Right lobe of liver (tissue), 6 donors: ENCODE measurements around the gene EPM2AIP1. TPM values are rescaled to one million over a fixed set of nuclear protein-coding genes. Genes with fewer than 3 reads are reported as not detected.

Source experiments
- ATAC-seq, 4 donors: fragments of 200-7000 bp; cut with Tn5 transposase; one replicate each; pipeline ENCODE4 v1.9.1; 2020; ENCODE audit warnings: mild to moderate bottlenecking in 4 of 4, moderate library complexity in 4 of 4
- DNase-seq, 3 donors: peaks; one replicate each; pipeline ENCODE4 v3.0.0-alpha.2; 2020
- H3K27ac ChIP-seq, 3 donors: fragments of 200-600 bp; one replicate each; pipeline ENCODE4 v1.8.0; 2022
- H3K27me3 ChIP-seq, 2 donors: fragments of 200-600 bp; one replicate each; pipeline ENCODE4 v1.8.0; 2022
- H3K36me3 ChIP-seq, 4 donors: fragments of 200-600 bp; sonication (generic) in 1 of 4; one replicate each; pipeline versions ENCODE4 v1.5.1 to v1.8.0; 2017 to 2022; ENCODE audit warnings: control low read depth in 1 of 4
- H3K4me1 ChIP-seq, 4 donors: fragments of 200-600 bp; sonication (generic) in 1 of 4; one replicate each; pipeline versions ENCODE4 v1.5.1 to v1.8.0; 2017 to 2022; ENCODE audit warnings: control low read depth in 1 of 4
- H3K4me3 ChIP-seq, 3 donors: fragments of 200-600 bp; one replicate each; pipeline ENCODE4 v1.8.0; 2022
- H3K9me3 ChIP-seq, 4 donors: fragments of 200-600 bp; sonication (generic) in 1 of 4; one replicate each; pipeline versions ENCODE4 v1.5.1 to v1.8.0; 2017 to 2022; ENCODE audit warnings: control low read depth in 1 of 4
- CTCF ChIP-seq, 4 donors: fragments of 200-600 bp in 3 of 4; fragments of 450-650 bp in 1 of 4; IDR thresholded peaks; one replicate each; pipeline versions ENCODE4 v1.5.1 to v1.8.0; 2016 to 2022; ENCODE audit warnings: antibody characterized with exemption in 4 of 4, mild to moderate bottlenecking in 2 of 4
- POLR2A ChIP-seq: fragments of 450-650 bp; IDR thresholded peaks from one replicate; pipeline ENCODE4 v1.6.1; 2017; ENCODE audit warnings: antibody characterized with exemption, mild to moderate bottlenecking
- WGBS: methylation state at CpG from one replicate; pipeline ENCODE4 v1.1.6; 2018; ENCODE audit warnings: low coverage, low lambda C conversion rate; ENCODE audit not compliant: insufficient coverage; ENCODE audit errors: missing lambda C conversion rate; 5-methylcytosine and 5-hydroxymethylcytosine counted together
- intact Hi-C, 2 donors: fragments of 100-400 bp; cut with DNase I; formaldehyde crosslinking; loops; one replicate each; pipeline versions ENCODE4 v1.11.2 to v1.14.1; 2022
- total RNA-seq, 6 experiments: library from RNA; depleted of rRNA in 2 of 6; stranded (reverse); fragments of >200 nt in 2 of 6; fragmentation: NEBNext Ultra II Directional in 3 of 6; extraction: Animal tissue kit (Norgen Biotek cat#: 25700) in 3 of 6; gene quantifications; one replicate each; pipeline versions ENCODE4 v1.1.0 to v1.2.4, GENCODE V29; 2016 to 2023
- donor health status: DM: no; HTN: yes; CAD: no.
- donor health status: DM: no; HTN: no; CAD: no.
- donor health status: DM: no; HTN: no; CAD: no.
- donor health status: DM: no; HTN: yes; CAD: no.
- donor health status: DM: no; HTN: yes; CAD: no.

EPM2AIP1 gene
- total RNA-seq, 6 experiments from 2014 or later, result 4.5 to 8.9 (median 6.1) TPM

GRCh38 chr3:36969540-36970432 is 23.1 kb downstream of the EPM2AIP1 start:
- DNase-seq, result no peak
- WGBS, result 65% methylated on average over 3 of the region's 4 CpGs
- TF ChIP-seq CTCF (IDR thresholded peaks at IDR 0.05) (no peak), POLR2A (no peak)

GRCh38 chr3:36969085-36969484 is 23.8 kb downstream of the EPM2AIP1 start:
- no peak for ATAC-seq
- no peaks in the 10 kb centered on the region for H3K27me3 ChIP-seq
- no peaks in the 10 kb centered on the region for H3K9me3 ChIP-seq
- no peak overlapping the region for H3K27ac ChIP-seq
- TF ChIP-seq POLR2A, result no peak
- no peak for TF ChIP-seq CTCF (IDR thresholded peaks at IDR 0.05)
- intact Hi-C loops, result no loop called here
- H3K36me3 ChIP-seq, result no peaks in the 10 kb centered on the region
- WGBS, result 79% methylated on average over 3 of the region's 4 CpGs
- no peak overlapping the region for H3K4me3 ChIP-seq
- DNase-seq, result no peak
- no peaks in the 10 kb centered on the region for H3K4me1 ChIP-seq

More at GRCh38 chr3:36969540-36970432, 23.1 kb downstream of the EPM2AIP1 start:
- H3K27ac ChIP-seq, result no peak overlapping the region
- no peaks in the 10 kb centered on the region for H3K9me3 ChIP-seq
- no peaks in the 10 kb centered on the region for H3K4me1 ChIP-seq
- intact Hi-C loops, result no loop called here
- H3K27me3 ChIP-seq, result no peaks in the 10 kb centered on the region
- H3K4me3 ChIP-seq, result no peak overlapping the region
- no peaks in the 10 kb centered on the region for H3K36me3 ChIP-seq
- ATAC-seq, result peak; percentile 56 to 89 (median 78)

- no peak overlapping the region for H3K27ac ChIP-seq
- H3K9me3 ChIP-seq, result no peaks in the 10 kb centered on the region
- H3K4me3 ChIP-seq, result no peak overlapping the region
- no peak for TF ChIP-seq CTCF (IDR thresholded peaks at IDR 0.05)
- TF ChIP-seq POLR2A, result no peak
- DNase-seq (no peak), ATAC-seq (no peak)
- H3K36me3 ChIP-seq, result no peaks in the 10 kb centered on the region
- intact Hi-C loops, result no loop called here
- H3K4me1 ChIP-seq, result no peaks in the 10 kb centered on the region
- WGBS, result 90% methylated on average over 2 of the region's 3 CpGs
- H3K27me3 ChIP-seq, result no peaks in the 10 kb centered on the region
Measured at GRCh38 chr3:36965440-36965839, 27.5 kb downstream of the EPM2AIP1 start.

- Histone ChIP-seq H3K4me1 (no peaks in the 10 kb centered on the region), H3K9me3 (no peaks in the 10 kb centered on the region), H3K27me3 (no peaks in the 10 kb centered on the region), H3K27ac (no peak overlapping the region), H3K36me3 (no peaks in the 10 kb centered on the region), H3K4me3 (no peak overlapping the region)
- TF ChIP-seq CTCF (IDR thresholded peaks at IDR 0.05) (no peak), POLR2A (no peak)
- intact Hi-C loops, result loop anchor here in 1 of 2 donors (5.0 kb wide), 1 partner anchor 63 kb away; no protein-coding TSS in a partner anchor
- ATAC-seq (no peak), DNase-seq (no peak)
Measured at GRCh38 chr3:36964817-36965216, 28.1 kb downstream of the EPM2AIP1 start.
